IMR-90 (cell line): Measurements from ENCODE around the gene RPS3.

Experiments used
- MXI1 ChIP-seq: IDR thresholded peaks from 2 replicates; pipeline ENCODE4 v1.6.1; 2012; ENCODE audit warnings: low read depth, mild to moderate bottlenecking, low read length, moderate library complexity, borderline replicate concordance
- POLR2A ChIP-seq: IDR thresholded peaks from 2 replicates; pipeline ENCODE4 v1.6.1; 2012; ENCODE audit warnings: mild to moderate bottlenecking, low read depth, low read length
- RAD21 ChIP-seq: IDR thresholded peaks from 2 replicates; pipeline ENCODE4 v1.6.1; 2012; ENCODE audit warnings: low read length, improper control_type of control experiment
- TF ChIP-seq, protein P1 (sequence below): conservative IDR thresholded peaks from 2 replicates; pipeline ENCODE4 v1.5.1; 2012; ENCODE audit warnings: mild to moderate bottlenecking, low read depth, low read length, improper control_type of control experiment

DNA sequence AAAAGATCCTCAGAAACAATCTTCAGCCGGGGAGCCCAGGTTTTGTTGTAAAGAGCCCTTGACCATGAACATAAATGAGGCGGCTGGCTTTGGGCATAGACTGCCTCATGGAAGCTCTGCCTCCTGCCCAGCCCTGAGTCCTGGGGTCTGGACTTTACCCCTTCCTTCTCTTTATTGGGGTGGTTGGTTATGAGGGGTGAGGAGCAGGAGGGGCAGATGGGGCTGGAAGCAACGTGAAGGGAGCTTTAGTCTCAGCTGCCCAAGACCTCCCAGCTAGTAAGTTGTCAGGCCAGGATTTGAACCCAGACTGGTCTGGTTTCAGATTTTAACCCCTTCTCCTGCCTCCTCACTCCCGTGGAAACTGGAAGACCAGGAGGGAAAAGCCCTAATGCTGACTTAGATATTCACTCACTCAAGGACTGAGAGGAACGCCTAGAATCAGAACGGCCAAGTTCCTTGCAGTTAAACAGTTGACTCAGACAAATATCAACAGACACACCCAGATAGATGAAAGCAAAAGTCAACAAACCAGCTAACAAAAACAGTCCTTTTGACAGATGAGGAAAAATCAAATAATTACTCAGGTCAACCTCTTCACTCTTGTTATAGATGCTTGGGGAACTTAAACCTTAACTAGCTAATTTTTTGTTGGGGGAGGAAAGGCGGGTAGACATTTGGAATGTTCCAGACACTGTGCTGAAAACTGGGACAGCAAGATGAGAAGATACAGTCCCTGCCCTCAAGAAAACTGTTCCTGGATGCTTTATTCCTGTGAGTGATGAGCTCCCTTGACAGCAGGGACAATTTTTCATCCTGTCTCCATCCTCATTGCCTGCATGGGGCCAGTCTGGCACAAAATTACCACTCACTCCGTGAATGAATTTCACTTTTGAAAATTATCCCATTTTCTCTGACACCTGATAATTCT is 27.1 kb upstream of the RPS3 start:
- TF ChIP-seq RAD21 (no peak), MXI1 (no peak), POLR2A (no peak)
- TF ChIP-seq, protein P1, sequence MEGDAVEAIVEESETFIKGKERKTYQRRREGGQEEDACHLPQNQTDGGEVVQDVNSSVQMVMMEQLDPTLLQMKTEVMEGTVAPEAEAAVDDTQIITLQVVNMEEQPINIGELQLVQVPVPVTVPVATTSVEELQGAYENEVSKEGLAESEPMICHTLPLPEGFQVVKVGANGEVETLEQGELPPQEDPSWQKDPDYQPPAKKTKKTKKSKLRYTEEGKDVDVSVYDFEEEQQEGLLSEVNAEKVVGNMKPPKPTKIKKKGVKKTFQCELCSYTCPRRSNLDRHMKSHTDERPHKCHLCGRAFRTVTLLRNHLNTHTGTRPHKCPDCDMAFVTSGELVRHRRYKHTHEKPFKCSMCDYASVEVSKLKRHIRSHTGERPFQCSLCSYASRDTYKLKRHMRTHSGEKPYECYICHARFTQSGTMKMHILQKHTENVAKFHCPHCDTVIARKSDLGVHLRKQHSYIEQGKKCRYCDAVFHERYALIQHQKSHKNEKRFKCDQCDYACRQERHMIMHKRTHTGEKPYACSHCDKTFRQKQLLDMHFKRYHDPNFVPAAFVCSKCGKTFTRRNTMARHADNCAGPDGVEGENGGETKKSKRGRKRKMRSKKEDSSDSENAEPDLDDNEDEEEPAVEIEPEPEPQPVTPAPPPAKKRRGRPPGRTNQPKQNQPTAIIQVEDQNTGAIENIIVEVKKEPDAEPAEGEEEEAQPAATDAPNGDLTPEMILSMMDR = no peak
